Osteoblast (primary cell): ENCODE results near the gene CAMK4. TPM values are rescaled to one million over a fixed set of nuclear protein-coding genes. Genes with fewer than 3 reads are reported as not detected.

Experiments used
- DNase-seq: peaks from one replicate; pipeline ENCODE4 v3.0.0; 2011; ENCODE audit warnings: low spot score, mixed read lengths; ENCODE audit not compliant: insufficient read length; ENCODE audit errors: missing footprints
- H2AFZ ChIP-seq: 2 replicates; pipeline ENCODE4 v1.6.0; 2011; ENCODE audit warnings: mild to moderate bottlenecking, low read length
- H3K27ac ChIP-seq: 2 replicates; pipeline ENCODE4 v1.5.1; 2011; ENCODE audit warnings: mild to moderate bottlenecking, low read depth, low read length, moderate library complexity
- H3K27me3 ChIP-seq: 2 replicates; pipeline ENCODE4 v1.6.0; 2012; ENCODE audit warnings: mild to moderate bottlenecking, control low read depth, inconsistent platforms, low read length, moderate library complexity; ENCODE audit not compliant: insufficient read depth
- H3K36me3 ChIP-seq: 2 replicates; pipeline ENCODE4 v1.5.1; 2011; ENCODE audit warnings: mild to moderate bottlenecking, low read length, control low read depth, moderate library complexity; ENCODE audit not compliant: insufficient read depth
- H3K4me1 ChIP-seq: 2 replicates; pipeline ENCODE4 v1.5.1; 2011; ENCODE audit warnings: mild to moderate bottlenecking, low read length, control low read depth, moderate library complexity; ENCODE audit not compliant: insufficient read depth
- H3K4me2 ChIP-seq: 2 replicates; pipeline ENCODE4 v1.6.0; 2011; ENCODE audit warnings: mild to moderate bottlenecking, low read length; ENCODE audit not compliant: insufficient read depth
- H3K4me3 ChIP-seq: fragments of 200-600 bp; sonication (generic); 3 replicates; pipeline ENCODE4 v1.5.1; 2012; ENCODE audit warnings: mild to moderate bottlenecking, low read length, inconsistent platforms; ENCODE audit not compliant: insufficient read depth
- H3K79me2 ChIP-seq: 2 replicates; pipeline ENCODE4 v1.6.0; 2012; ENCODE audit warnings: mild to moderate bottlenecking, low read length, control low read depth, inconsistent platforms; ENCODE audit not compliant: insufficient read depth
- H3K9me3 ChIP-seq: 2 replicates; pipeline ENCODE4 v1.5.1; 2011; ENCODE audit warnings: low read depth, low read length, control low read depth
- H4K20me1 ChIP-seq: 2 replicates; pipeline ENCODE4 v1.6.0; 2012; ENCODE audit warnings: mild to moderate bottlenecking, low read length, control low read depth; ENCODE audit not compliant: insufficient read depth
- CTCF ChIP-seq: IDR thresholded peaks from 2 replicates; pipeline ENCODE4 v1.5.1; 2011; ENCODE audit warnings: mild to moderate bottlenecking, low read depth, low read length, moderate library complexity; ENCODE audit errors: extremely low read depth
- total RNA-seq: library from RNA; depleted of rRNA; stranded (reverse); fragments of >200 nt; gene quantifications from 2 replicates; pipeline ENCODE4 v1.2.3, GENCODE V29; 2012

CAMK4 gene
- total RNA-seq, 1 donor, result 0.72 TPM

GRCh38 chr5:111261610-111262009 is 37.4 kb downstream of the CAMK4 start:
- no peaks in the 10 kb centered on the region for H3K79me2 ChIP-seq
- TF ChIP-seq CTCF, result no peak
- DNase-seq, result no peak

GRCh38 chr5:111262153-111262552 is 38.0 kb downstream of the CAMK4 start:
- no peaks in the 10 kb centered on the region for H3K4me1 ChIP-seq
- H3K36me3 ChIP-seq, result no peaks in the 10 kb centered on the region
- H3K27me3 ChIP-seq, result no peaks in the 10 kb centered on the region
- no peak for TF ChIP-seq CTCF
- no peaks in the 10 kb centered on the region for H4K20me1 ChIP-seq
- H3K4me3 ChIP-seq, result no peak overlapping the region
- H3K9me3 ChIP-seq, result no peaks in the 10 kb centered on the region
- no peaks in the 10 kb centered on the region for H3K79me2 ChIP-seq
- H3K27ac ChIP-seq, result no peak overlapping the region
- no peak for DNase-seq
- no peak overlapping the region for H3K4me2 ChIP-seq
- H2AFZ ChIP-seq, result no peak overlapping the region

More at GRCh38 chr5:111261610-111262009, 37.4 kb downstream of the CAMK4 start:
- H3K4me2 ChIP-seq, result no peak overlapping the region
- no peaks in the 10 kb centered on the region for H3K4me1 ChIP-seq
- no peaks in the 10 kb centered on the region for H4K20me1 ChIP-seq
- no peaks in the 10 kb centered on the region for H3K36me3 ChIP-seq
- no peaks in the 10 kb centered on the region for H3K9me3 ChIP-seq
- no peak overlapping the region for H3K4me3 ChIP-seq
- H2AFZ ChIP-seq, result no peak overlapping the region
- no peak overlapping the region for H3K27ac ChIP-seq
- no peaks in the 10 kb centered on the region for H3K27me3 ChIP-seq

- DNase-seq, result no peak
- no peak for TF ChIP-seq CTCF
These were observed 38.6 kb downstream of the CAMK4 start for GRCh38 chr5:111262815-111263214.

GRCh38 chr5:111266491-111266890 is 42.3 kb downstream of the CAMK4 start:
- H3K79me2 ChIP-seq, result no peaks in the 10 kb centered on the region
- no peak overlapping the region for H2AFZ ChIP-seq
- H3K4me1 ChIP-seq, result no peaks in the 10 kb centered on the region
- no peak for TF ChIP-seq CTCF
- no peaks in the 10 kb centered on the region for H3K36me3 ChIP-seq
- H3K27me3 ChIP-seq, result no peaks in the 10 kb centered on the region
- no peaks in the 10 kb centered on the region for H3K9me3 ChIP-seq
- H3K27ac ChIP-seq, result no peak overlapping the region
- no peak overlapping the region for H3K4me2 ChIP-seq
- no peak overlapping the region for H3K4me3 ChIP-seq
- H4K20me1 ChIP-seq, result no peaks in the 10 kb centered on the region
- DNase-seq, result no peak

More at GRCh38 chr5:111262815-111263214, 38.6 kb downstream of the CAMK4 start:
- no peaks in the 10 kb centered on the region for H3K36me3 ChIP-seq
- H3K4me3 ChIP-seq, result no peak overlapping the region
- no peaks in the 10 kb centered on the region for H3K9me3 ChIP-seq
- no peaks in the 10 kb centered on the region for H3K79me2 ChIP-seq
- H3K27ac ChIP-seq, result no peak overlapping the region
- H3K27me3 ChIP-seq, result no peaks in the 10 kb centered on the region
- H3K4me2 ChIP-seq, result no peak overlapping the region
- no peaks in the 10 kb centered on the region for H3K4me1 ChIP-seq
- H2AFZ ChIP-seq, result no peak overlapping the region
- no peaks in the 10 kb centered on the region for H4K20me1 ChIP-seq
